Myocyte (in vitro differentiated cells): ENCODE measurements around the gene SCUBE1. TPM values are rescaled to one million over a fixed set of nuclear protein-coding genes. Genes with fewer than 3 reads are reported as not detected.
"Not testable (repeated sequence)": the region's sequence is repeated elsewhere in the genome, so short reads cannot be mapped to it uniquely, and the experiment has no call there.

ENCODE experiments used
- DNase-seq: peaks from one replicate; pipeline ENCODE4 v3.0.0-alpha.2; 2012; ENCODE audit warnings: low read depth
- total RNA-seq: library from RNA; depleted of rRNA; stranded (reverse); fragments of >200 nt; gene quantifications from 2 replicates; pipeline ENCODE4 v1.2.3, GENCODE V29; 2014

SCUBE1 gene
- total RNA-seq, 1 donor from 2014 or later: not detected

DNA sequence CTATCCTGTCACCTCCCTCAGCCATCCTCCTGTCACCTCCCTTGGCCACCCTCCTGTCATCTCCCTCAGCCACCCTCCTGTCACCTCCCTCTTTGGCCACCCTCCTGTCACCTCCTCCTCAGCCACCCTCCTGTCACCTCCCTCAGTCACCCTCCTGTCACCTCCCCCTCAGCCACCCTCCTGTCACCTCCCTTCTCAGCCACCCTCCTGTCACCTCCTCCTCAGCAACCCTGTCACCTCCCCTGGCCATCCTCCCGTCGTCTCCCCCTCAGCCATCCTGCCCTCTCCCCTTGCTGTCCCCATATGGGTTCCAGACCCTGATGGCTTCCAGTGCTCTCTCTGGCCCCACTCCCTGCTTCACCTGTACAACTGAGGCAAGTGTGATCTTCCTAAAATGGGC lies 61.8 kb downstream of the SCUBE1 start:
- no peak for DNase-seq

DNA sequence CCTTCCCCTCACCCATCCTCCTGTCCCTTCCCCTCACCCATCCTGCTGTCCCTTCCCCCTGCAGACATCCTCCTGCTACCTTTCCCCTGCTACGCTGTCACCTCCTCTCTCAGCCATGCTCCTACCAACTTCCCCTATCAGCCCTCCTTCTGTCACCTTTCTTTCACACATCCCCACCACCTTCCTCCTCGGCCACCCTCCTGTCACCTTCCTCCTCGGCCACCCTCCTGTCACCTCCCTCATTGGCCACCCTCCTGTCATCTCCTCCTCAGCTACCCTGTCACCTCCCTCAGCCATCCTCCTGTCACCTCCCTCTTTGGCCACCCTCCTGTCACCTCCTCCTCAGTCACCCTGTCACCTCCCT lies 62.7 kb downstream of the SCUBE1 start:
- not testable (repeated sequence) for DNase-seq

DNA sequence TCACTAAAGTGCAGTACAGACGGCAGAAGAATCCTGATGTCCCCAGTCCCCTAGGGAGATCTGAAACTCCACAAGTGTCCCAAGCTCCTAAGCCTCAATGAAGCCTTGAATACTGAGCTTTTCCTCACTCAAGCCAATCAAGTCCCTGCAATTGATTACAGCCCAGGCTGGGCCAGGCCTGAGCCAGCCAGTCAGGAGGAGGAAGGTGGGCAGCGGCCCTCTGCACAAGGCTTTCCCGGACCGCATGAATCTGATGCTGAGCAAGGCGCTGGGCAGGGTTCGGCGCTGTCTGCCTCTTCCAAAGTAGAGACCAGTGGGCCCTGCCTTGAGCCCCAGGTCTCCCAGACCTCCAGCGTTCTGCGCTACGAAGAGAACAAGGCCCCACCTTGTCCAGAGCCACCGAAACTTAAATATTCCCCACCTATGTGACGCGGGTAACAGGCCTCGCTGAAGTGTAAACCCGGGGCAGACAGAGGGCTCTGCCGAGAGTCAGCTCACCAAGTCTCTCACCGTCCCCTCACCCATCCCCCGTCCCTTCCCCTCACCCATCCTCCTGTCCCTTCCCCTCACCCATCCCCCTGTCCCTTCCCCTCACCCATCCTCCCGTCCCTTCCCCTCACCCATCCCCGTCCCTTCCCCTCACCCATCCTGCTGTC lies 63.2 kb downstream of the SCUBE1 start:
- no peak for DNase-seq

DNA sequence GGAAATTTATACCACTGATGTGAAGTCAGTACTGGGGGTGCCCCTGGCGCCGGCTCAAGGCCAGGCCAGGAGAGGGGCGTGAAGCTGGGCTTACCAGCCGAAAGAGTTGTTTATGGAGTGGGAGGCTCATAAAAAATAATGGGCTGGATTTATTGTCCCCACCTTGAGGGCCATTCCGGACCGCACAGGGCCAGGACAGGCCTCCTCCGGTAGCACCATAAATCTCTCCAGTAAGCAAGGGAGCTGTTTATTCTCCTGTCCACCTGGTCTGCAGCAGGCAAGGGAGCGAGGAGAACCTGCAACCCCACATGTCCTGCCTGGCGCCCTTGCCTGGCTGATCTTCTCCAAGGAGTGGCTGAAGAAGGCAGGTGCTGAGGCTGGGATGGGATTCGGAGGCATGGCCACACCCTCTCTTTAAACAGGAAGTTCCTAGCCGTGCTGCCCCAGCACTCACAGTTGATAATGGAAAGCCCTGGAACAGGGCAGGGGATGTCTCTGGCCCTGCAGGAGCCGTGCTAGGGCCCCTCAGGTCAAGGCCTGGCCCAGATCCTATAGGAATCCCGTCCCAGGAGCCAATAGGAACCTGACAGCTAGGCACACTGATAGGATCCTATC lies 65.1 kb downstream of the SCUBE1 start:
- no peak for DNase-seq

DNA sequence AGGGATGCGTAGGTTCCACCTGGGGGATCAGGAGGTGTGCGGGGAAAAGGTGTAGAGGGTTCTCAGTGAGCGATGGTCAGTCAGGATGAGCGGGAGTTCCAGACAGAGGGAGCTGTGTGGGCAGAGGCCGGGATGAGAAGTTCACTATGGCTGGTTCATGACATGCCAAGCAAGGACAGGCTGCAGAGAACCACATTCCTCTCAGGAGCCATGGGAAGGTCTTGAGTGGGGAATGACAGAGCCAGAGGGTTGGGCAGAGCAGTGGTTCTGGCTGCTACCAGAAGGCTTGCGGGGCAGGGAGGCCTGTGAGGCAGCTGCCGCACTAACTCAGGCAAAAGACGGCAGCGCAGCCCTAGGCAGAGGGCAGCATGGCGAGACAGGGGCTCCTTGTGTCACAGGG lies 66.1 kb downstream of the SCUBE1 start:
- DNase-seq: no peak

- peak; percentile 58 for DNase-seq
Observed at GRCh38 chr22:43276321-43276720, 66.9 kb downstream of the SCUBE1 start.

DNA sequence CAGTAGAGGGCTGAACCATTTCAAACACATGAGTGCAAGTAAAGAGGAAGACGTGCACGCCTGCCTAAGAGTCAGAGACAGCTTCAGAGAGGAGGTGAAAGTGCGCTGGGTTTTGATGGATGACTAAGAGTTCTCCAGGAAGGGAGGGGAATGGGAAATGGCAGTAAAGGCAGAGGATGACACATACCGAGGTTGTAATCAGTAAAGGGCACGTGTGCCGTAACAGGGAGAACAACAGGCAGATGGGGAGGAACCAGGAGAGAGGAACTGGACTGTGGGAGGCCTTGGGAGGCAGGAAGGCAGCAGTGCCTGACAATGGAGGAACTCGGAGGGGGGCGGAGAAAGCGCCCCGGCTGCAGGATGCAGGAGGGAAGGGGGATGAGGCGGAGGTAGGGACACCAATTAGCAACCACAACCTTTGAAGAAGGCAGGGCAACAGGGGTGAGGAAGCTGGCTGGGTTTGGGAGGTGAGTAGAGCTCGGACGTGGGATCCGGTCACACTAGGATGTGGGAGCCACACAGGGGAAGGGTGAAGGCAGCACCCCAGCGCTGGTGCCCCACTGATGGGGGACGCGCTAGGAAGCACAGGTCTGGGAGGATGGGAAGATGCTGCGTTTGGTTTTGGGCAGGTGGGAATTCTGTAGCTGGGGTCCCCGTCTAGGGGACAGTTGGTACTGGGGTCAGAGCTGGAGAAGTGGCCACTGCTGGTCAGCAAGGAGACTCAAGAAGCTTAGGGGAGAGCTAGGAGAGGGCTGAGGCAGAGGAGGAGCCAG lies 67.4 kb downstream of the SCUBE1 start:
- DNase-seq: no peak

DNA sequence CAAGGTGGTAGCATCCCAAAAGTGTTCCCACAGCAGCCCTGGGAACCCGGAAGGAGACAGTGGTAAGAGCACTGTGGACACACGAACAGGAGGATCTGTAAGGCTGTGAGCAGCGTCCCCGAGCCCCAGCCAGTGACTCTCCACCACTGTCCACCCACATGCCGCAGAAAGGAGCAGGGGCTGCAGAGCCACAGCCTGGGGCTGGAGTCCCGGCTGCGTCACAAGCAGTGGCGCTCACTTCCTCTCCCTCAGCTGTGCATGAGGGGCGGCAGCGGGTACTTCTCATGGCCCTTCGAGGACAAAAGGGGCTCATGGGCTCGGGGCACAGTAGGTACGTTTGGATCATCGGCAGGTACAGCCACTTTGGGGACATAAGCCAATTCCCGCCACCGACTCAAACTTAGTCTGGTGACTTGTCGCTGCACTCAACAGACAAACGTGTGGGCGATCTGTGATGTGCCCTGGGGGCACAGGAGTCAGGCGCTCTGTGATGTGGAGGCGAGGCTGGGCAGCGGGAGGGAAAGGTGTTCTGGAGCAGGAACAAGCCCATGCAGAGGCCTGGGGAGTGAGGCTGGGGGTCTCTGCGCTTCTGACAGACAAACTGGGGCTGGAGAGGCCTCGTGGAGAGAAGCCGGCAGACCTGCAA lies 68.5 kb downstream of the SCUBE1 start:
- DNase-seq: no peak

DNA sequence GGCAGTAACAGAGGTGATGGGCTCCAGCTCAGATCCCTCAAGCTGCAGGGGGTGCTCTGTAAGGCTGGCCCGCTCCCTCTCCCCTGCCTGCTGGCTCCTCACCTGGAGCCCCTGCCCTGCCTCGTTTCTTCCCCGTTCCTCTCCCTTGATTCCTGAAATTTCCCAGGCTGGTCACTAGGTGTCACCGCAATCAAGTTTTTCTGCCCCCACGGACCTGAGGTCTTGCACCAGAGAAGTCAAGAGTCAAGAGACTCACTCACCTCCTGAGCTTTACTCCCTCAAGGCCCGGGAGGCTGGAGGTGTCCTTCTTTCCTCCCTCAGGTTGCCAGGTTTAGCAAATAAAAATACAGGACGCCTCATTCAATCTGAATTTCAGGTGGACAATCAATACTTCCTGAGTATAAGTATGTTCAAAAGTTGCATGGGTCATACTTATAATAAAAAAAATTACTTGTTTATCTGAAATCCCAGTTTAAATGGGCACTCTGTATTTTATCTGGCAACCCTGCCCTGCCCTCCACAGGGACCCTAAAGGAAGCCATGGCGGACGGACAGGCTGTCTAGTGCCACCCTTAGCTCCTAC lies 69.2 kb downstream of the SCUBE1 start:
- peak; percentile 65 for DNase-seq

DNA sequence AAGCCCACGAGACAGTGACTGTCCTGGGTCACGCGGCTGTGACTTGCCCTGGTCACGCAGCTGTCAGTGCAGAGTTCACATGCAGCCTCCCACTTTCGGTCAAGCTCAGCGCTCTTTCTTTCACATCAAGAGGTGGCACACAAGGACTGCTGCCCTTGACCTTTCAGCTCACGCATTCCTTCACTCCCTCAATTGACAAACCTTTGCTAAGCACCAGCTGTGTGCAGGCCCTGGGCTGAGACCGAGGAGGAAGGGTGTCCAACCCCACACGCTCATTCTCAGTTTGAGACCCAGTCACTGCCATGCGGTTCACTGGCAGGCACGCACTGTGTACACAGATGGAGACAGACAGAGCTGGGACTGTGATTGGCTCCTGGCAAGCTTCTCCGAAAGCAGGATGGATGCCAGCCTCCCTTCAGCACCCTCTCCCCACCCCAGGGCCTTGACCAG lies 70.3 kb downstream of the SCUBE1 start:
- DNase-seq: peak; percentile 29

DNA sequence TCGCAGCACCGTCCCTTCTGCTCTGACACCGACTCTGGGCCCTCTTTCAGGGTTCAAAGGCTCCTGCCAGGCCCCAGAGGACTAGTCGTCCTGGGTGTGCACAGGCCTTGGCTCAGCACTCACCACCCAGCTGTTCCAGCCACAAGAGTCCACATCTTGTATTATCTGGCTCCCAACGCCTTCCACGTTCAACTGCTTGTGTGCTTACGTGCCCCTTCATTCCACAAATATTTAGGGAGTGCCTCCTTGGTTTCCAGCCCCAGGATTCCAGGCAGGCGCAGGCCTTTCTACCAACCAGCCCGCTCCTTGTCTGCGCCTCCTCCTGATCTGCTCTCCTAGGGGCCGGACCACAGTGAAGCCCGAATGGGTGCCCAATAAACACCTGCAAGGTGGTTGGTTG lies 70.9 kb downstream of the SCUBE1 start:
- peak; percentile 67 for DNase-seq

DNA sequence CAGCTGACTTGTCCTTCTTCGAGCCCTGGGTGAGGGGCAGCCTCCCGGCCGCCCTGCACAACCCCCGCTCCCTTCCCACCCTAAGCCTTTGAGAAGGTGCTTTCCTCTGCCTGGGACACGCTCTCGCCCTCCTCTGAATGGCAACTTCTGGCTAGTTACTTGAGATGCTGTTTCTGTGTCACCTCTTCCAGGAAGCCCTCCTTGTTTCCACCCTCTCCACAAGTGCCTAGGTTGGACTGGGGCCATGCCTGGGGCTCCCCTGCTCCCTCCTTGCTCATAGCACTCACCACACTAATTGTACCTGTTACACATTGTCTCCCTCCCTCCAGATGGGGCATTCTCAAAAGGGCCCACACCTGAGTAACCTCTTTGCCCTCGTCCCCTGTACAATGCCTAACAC lies 72.2 kb downstream of the SCUBE1 start:
- DNase-seq: no peak

GRCh38 chr22:43270314-43270908 lies 72.8 kb downstream of the SCUBE1 start:
- DNase-seq: no peak

GRCh38 chr22:43269646-43270045 lies 73.5 kb downstream of the SCUBE1 start:
- DNase-seq: no peak

DNA sequence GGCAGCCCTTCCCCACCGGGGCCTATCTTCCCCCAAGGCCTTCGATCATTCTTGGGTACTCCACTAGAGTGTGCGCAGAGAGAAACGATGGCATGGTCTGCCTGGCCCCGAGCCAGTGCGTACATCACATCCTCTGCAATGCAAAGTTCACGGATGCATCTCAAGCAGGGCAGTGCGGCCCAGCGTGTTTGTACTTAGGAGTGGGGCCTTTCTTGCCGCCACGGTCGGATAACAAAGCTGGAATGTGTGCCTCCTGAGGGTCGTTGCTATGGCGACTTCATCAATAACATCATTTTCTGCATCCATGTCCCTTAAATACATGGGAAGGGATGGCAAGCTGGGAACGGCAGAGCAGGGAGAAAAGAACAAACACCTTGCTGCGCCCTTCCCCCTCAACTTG lies 73.9 kb downstream of the SCUBE1 start:
- no peak for DNase-seq

GRCh38 chr22:43267981-43268660 lies 75.1 kb downstream of the SCUBE1 start:
- DNase-seq: no peak

DNA sequence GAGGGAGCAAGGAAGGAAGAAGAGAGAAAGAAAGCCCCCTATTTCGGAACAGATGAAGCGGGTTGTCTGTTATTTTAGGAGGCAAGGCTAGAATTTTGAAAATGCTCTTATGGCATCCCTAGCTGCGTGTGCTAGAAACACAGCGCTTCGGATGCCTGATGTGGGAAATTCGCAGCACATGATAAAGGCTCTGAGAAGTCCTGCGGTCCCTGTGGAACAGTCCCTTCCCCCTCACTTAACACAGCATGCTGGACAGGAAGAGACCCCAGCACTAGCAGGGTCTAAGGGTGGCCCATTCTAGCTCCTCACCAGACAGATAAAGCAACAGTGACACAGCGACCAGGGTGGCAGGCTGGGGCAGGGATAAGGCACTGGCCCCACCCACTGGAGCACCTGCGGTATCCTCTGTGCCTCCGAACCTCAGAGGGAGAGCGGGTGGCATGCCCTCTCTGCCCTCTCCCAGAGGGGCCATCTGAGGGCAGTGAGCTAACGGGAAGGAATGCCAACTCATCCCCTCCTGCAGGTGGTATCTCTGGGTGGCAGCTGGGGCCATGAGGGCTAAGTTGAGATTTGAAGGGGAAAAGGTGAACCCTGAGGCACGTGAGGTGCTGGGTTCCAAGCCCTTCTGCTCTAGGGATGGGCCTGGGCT lies 75.7 kb downstream of the SCUBE1 start:
- no peak for DNase-seq

DNA sequence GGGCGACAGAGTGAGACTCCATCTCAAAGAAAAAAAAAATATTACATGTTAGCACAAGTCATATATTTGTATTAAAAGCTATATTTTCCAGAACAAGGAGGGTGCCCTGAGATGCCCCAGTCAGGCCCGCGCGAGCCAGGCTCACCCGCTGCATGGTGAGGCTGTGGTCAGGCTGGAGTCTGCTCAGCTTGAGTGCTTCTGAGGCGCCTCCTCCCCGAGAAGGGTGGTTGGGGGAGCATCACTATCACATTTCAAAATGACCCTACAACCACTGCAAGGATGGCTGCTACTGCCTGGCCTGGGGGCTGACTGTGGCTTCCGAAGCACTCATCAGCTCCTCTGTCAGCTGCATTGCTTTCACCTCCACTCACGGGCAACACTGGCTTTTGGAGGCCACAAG lies 77.1 kb downstream of the SCUBE1 start:
- DNase-seq: no peak

DNA sequence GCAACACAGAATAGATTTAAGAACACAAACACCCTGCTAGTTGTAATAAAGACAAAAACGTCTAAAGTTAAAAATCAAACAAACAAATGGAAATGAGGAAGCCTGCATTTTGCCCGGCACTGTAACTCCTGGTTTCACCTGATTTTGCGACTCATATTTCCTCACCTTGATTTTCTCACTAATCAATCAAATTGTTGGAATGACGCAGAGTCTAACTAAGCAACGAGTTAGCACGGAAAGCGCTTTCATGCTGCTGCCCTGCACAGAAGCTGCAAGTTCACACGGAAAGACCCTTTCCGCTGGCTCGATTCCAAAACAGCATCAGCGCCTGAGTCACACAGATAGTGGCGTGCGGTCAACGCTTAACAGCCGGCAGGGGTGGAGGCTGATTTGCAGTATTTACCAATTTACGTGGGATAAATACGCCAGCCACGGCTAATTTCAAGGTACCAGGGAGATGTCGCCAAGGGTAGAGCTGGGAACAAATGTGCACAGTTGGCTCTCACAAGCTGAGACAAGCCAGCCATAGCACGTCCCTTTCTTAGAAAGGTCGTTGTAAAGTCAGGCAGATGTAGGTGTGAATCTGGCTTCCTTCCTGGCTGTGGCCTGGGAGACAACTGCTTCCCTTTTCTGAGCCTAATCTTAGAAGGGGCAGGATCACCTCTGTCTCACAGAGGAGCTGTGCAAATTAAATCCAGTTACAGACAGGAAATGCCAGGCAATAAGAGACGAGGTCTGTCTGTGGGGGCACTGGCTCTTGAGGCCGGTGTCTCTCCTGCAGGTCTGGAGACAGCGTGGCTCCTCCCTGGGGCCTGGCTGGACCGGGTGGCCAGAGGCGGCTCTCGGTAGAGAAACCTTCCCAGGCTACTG lies 79.3 kb downstream of the SCUBE1 start:
- DNase-seq: peak; percentile 74
